Gastrocnemius medialis (tissue), 4 donors: ENCODE measurements around the gene SERPINA9. TPM values are rescaled to one million over a fixed set of nuclear protein-coding genes. Genes with fewer than 3 reads are reported as not detected.

Source experiments
- ATAC-seq, 2 donors: fragments of 150-250 bp; one replicate each; pipeline ENCODE4 v1.9.1; 2016
- DNase-seq, 2 donors: peaks; one replicate each; pipeline ENCODE4 v3.0.0-alpha.2; 2019
- H3K27ac ChIP-seq, 4 donors: fragments of 200-600 bp; sonication (generic); 1 replicate in 1 of 4; 2 replicates in 3 of 4; pipeline ENCODE4 v1.5.1; 2016 to 2018; ENCODE audit warnings: mild to moderate bottlenecking in 2 of 4, moderate library complexity in 1 of 4
- H3K27me3 ChIP-seq, 3 donors: fragments of 200-600 bp; sonication (generic) in 2 of 3; 1 replicate in 1 of 3; 2 replicates in 2 of 3; pipeline versions ENCODE4 v1.5.1 to v1.6.0; 2016 to 2019; ENCODE audit warnings: mild to moderate bottlenecking in 1 of 3, moderate library complexity in 1 of 3
- H3K36me3 ChIP-seq, 2 donors: fragments of 200-600 bp; sonication (generic) in 1 of 2; one replicate each; pipeline ENCODE4 v1.5.1; 2017 to 2018
- H3K4me1 ChIP-seq, 2 donors: fragments of 200-600 bp; sonication (generic) in 1 of 2; one replicate each; pipeline ENCODE4 v1.5.1; 2016 to 2017; ENCODE audit warnings: mild to moderate bottlenecking in 2 of 2
- H3K4me3 ChIP-seq, 4 donors: fragments of 200-600 bp; sonication (generic) in 3 of 4; 1 replicate in 1 of 4; 2 replicates in 3 of 4; pipeline ENCODE4 v1.5.1; 2016 to 2019; ENCODE audit warnings: mild to moderate bottlenecking in 2 of 4
- H3K9me3 ChIP-seq, 3 donors: fragments of 200-600 bp; sonication (generic) in 2 of 3; 1 replicate in 1 of 3; 2 replicates in 2 of 3; pipeline ENCODE4 v1.5.1; 2016 to 2019
- POLR2A ChIP-seq, 2 donors: fragments of 450-650 bp; IDR thresholded peaks; one replicate each; pipeline ENCODE4 v1.6.1; 2017; ENCODE audit warnings: antibody characterized with exemption in 2 of 2, mild to moderate bottlenecking in 2 of 2, moderate library complexity in 2 of 2
- in situ Hi-C, 4 donors: fragments of 200-750 bp; cut with MboI; loops; one replicate each; pipeline versions ENCODE4 v1.15.0 to v1.8.0; 2017; ENCODE audit warnings: low sequenced_read_pairs in 4 of 4
- intact Hi-C: fragments of 100-400 bp; cut with DNase I; formaldehyde crosslinking; loops from one replicate; pipeline ENCODE4 v1.15.1; 2023; ENCODE audit warnings: low total_unique reads
- total RNA-seq, 4 donors: library from RNA; depleted of rRNA; stranded (reverse); fragments of >200 nt; gene quantifications; one replicate each; pipeline versions ENCODE4 v1.1.0 to v1.2.3, GENCODE V29; 2016
- TF ChIP-seq, protein P1 (sequence below), 5 experiments: fragments of 450-650 bp in 3 of 5; fragments of 200-600 bp in 2 of 5; sonication (generic) in 2 of 5; IDR thresholded peaks in 4 of 5; conservative IDR thresholded peaks in 1 of 5; 1 replicate in 4 of 5; 2 replicates in 1 of 5; pipeline ENCODE4 v1.5.1; 2016 to 2019; ENCODE audit warnings: antibody characterized with exemption in 5 of 5, mild to moderate bottlenecking in 3 of 5, moderate library complexity in 3 of 5

The SERPINA9 gene, protein sequence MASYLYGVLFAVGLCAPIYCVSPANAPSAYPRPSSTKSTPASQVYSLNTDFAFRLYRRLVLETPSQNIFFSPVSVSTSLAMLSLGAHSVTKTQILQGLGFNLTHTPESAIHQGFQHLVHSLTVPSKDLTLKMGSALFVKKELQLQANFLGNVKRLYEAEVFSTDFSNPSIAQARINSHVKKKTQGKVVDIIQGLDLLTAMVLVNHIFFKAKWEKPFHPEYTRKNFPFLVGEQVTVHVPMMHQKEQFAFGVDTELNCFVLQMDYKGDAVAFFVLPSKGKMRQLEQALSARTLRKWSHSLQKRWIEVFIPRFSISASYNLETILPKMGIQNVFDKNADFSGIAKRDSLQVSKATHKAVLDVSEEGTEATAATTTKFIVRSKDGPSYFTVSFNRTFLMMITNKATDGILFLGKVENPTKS
- total RNA-seq, result not detected

DNA sequence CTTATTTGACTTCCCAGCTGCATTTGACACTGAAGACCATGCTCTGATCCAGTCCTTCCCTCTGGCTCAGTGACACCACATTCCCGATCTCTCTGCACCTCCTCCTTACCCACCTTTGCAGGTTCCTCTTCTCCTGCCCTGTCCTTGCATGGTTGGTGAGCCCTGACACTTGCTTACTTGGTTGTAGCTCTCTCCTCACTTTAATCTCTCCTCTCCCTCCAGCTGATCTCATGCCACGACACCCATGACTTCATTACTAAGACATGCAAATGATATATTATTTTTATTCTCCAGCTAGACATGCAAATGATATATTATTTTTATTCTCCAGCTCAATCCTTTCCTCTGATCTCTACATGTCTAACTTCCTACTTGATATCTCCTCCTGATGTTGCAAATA is at the start of gene SERPINA9:
SERPINA9 (minus strand) TSS at position 175 of the 400 bp plus-strand sequence. CDS start 6,357 bp downstream, outside the sequence.
- no peak within 1 kb of the TSS for H3K27ac ChIP-seq
- intact Hi-C loops (no loop called here), in situ Hi-C loops (no loop called here)
- no peaks in the 10 kb centered on the region for H3K4me1 ChIP-seq
- TF ChIP-seq POLR2A (IDR thresholded peaks at IDR 0.05), result no peak
- TF ChIP-seq, protein P1, sequence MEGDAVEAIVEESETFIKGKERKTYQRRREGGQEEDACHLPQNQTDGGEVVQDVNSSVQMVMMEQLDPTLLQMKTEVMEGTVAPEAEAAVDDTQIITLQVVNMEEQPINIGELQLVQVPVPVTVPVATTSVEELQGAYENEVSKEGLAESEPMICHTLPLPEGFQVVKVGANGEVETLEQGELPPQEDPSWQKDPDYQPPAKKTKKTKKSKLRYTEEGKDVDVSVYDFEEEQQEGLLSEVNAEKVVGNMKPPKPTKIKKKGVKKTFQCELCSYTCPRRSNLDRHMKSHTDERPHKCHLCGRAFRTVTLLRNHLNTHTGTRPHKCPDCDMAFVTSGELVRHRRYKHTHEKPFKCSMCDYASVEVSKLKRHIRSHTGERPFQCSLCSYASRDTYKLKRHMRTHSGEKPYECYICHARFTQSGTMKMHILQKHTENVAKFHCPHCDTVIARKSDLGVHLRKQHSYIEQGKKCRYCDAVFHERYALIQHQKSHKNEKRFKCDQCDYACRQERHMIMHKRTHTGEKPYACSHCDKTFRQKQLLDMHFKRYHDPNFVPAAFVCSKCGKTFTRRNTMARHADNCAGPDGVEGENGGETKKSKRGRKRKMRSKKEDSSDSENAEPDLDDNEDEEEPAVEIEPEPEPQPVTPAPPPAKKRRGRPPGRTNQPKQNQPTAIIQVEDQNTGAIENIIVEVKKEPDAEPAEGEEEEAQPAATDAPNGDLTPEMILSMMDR (IDR thresholded peaks at IDR 0.05 in 4 of 5, conservative IDR thresholded peaks at IDR 0.05 in 1 of 5), result no peak
- DNase-seq (no peak), ATAC-seq (no peak)
- peaks cover 0 to 3% (median 0%) of the 10 kb centered on the region in 3 donors for H3K27me3 ChIP-seq
- H3K4me3 ChIP-seq, result no peak within 1 kb of the TSS
- H3K9me3 ChIP-seq, result peaks cover 0 to 12% (median 0%) of the 10 kb centered on the region in 3 donors
- no peaks in the 10 kb centered on the region for H3K36me3 ChIP-seq

DNA sequence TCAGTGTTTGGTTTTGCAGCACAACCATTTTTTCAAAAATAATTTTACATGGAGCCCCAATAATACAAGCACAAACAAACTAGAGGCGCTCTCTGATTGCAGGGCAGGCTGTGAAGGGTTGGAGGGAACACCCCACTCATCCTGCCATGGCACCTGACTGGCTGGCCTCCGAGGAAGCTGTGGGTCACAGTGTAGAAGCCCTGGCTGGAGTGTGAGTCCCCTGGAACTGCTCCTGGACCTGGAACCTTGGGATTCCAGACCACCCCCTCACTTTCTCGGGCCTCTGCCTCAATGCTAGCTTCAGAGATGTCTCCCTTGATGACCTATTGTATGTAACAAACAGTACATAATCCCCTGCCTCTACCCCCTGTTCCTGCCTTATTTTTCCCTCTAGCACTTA is 48.1 kb upstream of the SERPINA9 start:
- Histone ChIP-seq H3K27ac (no peak overlapping the region), H3K36me3 (no peaks in the 10 kb centered on the region), H3K9me3 (no peaks in the 10 kb centered on the region), H3K4me3 (no peak overlapping the region), H3K4me1 (no peaks in the 10 kb centered on the region), H3K27me3 (no peaks in the 10 kb centered on the region)
- DNase-seq (no peak), ATAC-seq (no peak)
- TF ChIP-seq POLR2A (IDR thresholded peaks at IDR 0.05), result no peak
- TF ChIP-seq, protein P1 (IDR thresholded peaks at IDR 0.05 in 4 of 5, conservative IDR thresholded peaks at IDR 0.05 in 1 of 5), result no peak
- in situ Hi-C loops (no loop called here), intact Hi-C loops (no loop called here)

DNA sequence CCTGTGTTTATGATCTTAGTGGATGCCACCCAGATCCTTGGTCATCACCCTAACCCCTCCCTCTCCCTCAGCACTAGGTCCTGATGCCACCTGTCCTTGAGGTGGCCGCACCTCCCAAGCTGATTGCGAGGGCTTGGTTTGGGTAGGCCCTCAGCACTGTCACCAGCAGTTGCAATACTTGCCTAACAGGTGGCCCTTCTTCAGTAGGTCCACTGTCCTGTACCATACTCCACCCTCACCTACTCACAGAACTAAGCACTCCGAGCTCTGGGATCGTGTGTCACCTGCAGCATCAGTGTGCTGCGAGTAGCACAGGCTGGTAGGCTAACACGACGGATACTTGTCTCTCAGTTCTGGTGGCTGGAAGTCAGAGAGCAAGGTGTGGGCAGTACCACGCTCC is 47.3 kb upstream of the SERPINA9 start:
- in situ Hi-C loops, result no loop called here
- no peaks in the 10 kb centered on the region for H3K4me1 ChIP-seq

DNA sequence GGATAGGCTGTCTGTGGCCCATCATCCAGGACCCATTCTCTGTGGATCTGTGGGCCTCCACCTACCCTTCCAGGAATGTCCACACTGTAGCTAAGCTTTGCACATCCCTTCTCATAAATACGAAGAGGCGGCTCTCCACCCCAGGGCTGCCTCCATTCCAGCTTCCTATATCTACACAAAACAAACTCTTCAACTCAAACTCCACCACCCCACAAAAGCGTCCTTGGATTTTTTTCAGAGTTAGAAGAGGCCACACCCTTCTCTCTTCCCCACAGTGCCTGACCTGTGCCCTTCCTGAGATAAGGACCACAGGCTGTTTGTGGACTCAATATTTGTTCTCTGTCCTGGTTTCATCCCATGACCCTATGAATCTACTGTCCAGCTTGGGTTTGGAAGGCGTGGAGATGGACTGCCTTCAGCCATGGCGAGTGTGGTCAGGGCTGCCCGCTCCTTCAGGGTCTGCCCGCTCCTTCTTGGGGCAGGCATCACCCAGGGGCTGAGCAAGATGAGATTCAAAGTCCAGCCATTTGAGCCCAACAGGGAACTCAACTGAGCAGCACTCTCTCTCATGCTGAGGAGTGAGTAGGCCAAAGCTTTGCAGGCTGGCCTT is 46.2 kb upstream of the SERPINA9 start:
- Histone ChIP-seq H3K36me3 (no peaks in the 10 kb centered on the region), H3K4me1 (no peaks in the 10 kb centered on the region), H3K27ac (no peak overlapping the region), H3K4me3 (no peak overlapping the region), H3K27me3 (peaks cover 0 to 5% (median 0%) of the 10 kb centered on the region in 3 donors), H3K9me3 (no peaks in the 10 kb centered on the region)
- DNase-seq (no peak), ATAC-seq (no peak)
- intact Hi-C loops (no loop called here), in situ Hi-C loops (no loop called here)
- TF ChIP-seq, protein P1 (IDR thresholded peaks at IDR 0.05 in 4 of 5, conservative IDR thresholded peaks at IDR 0.05 in 1 of 5), result no peak
- no peak for TF ChIP-seq POLR2A (IDR thresholded peaks at IDR 0.05)

More for the DNA sequence above, 47.3 kb upstream of the SERPINA9 start:
- ATAC-seq, result no peak
- intact Hi-C loops, result no loop called here
- TF ChIP-seq, protein P1 (IDR thresholded peaks at IDR 0.05 in 4 of 5, conservative IDR thresholded peaks at IDR 0.05 in 1 of 5), result no peak
- TF ChIP-seq POLR2A (IDR thresholded peaks at IDR 0.05), result no peak
- DNase-seq, result no peak
- no peaks in the 10 kb centered on the region for H3K9me3 ChIP-seq
- H3K4me3 ChIP-seq, result no peak overlapping the region
- H3K27ac ChIP-seq, result no peak overlapping the region
- no peaks in the 10 kb centered on the region for H3K27me3 ChIP-seq
- no peaks in the 10 kb centered on the region for H3K36me3 ChIP-seq
